Esophagus squamous epithelium (tissue), 4 donors: ENCODE data around the gene OR4F15.

Source experiments
- POLR2A ChIP-seq, 4 donors: fragments of 450-650 bp; IDR thresholded peaks; one replicate each; pipeline ENCODE4 v1.6.1; 2017; ENCODE audit warnings: antibody characterized with exemption in 4 of 4, mild to moderate bottlenecking in 4 of 4, moderate library complexity in 3 of 4
- TF ChIP-seq, protein P1 (sequence below), 6 experiments: fragments of 450-650 bp in 4 of 6; fragments of 200-600 bp in 2 of 6; sonication (generic) in 2 of 6; IDR thresholded peaks; one replicate each; pipeline ENCODE4 v1.5.1; 2016 to 2019; ENCODE audit warnings: antibody characterized with exemption in 6 of 6, mild to moderate bottlenecking in 4 of 6, moderate library complexity in 4 of 6

DNA sequence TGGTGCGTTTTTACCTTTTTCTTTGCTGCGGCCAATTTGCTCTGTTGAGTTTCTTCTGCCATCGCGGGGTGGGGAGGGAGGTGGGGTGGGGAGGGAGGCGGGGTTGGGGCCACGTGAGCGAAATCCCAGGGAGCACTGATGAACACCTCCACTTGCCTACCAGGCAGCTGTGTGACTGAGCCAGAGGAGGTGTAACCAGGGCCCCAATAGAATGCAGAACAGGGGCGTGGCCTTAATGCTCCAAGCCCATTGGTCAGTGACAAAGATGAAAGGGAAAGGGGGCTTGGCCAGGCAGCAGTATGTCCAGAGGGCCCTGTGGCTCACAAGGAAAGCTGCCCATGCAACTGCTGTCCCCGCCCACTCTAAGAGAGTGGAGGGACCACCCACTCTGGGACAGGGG lies 30.1 kb upstream of the OR4F15 start:
- TF ChIP-seq, protein P1, sequence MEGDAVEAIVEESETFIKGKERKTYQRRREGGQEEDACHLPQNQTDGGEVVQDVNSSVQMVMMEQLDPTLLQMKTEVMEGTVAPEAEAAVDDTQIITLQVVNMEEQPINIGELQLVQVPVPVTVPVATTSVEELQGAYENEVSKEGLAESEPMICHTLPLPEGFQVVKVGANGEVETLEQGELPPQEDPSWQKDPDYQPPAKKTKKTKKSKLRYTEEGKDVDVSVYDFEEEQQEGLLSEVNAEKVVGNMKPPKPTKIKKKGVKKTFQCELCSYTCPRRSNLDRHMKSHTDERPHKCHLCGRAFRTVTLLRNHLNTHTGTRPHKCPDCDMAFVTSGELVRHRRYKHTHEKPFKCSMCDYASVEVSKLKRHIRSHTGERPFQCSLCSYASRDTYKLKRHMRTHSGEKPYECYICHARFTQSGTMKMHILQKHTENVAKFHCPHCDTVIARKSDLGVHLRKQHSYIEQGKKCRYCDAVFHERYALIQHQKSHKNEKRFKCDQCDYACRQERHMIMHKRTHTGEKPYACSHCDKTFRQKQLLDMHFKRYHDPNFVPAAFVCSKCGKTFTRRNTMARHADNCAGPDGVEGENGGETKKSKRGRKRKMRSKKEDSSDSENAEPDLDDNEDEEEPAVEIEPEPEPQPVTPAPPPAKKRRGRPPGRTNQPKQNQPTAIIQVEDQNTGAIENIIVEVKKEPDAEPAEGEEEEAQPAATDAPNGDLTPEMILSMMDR (IDR thresholded peaks at IDR 0.05) = no peak
- TF ChIP-seq POLR2A (IDR thresholded peaks at IDR 0.05) = no peak
